Breast epithelium (tissue), 3 donors: ENCODE measurements around the gene CIT.

Experiments used
- CTCF ChIP-seq, 3 donors: fragments of 450-650 bp; IDR thresholded peaks; one replicate each; pipeline ENCODE4 v1.5.1; 2016 to 2017; ENCODE audit warnings: antibody characterized with exemption in 3 of 3, mild to moderate bottlenecking in 3 of 3, moderate library complexity in 3 of 3
- POLR2A ChIP-seq: fragments of 450-650 bp; IDR thresholded peaks from one replicate; pipeline ENCODE4 v1.6.1; 2016; ENCODE audit warnings: antibody characterized with exemption, mild to moderate bottlenecking, moderate library complexity
- POLR2AphosphoS5 ChIP-seq, 3 donors: sonication (generic); formaldehyde crosslinking; IDR thresholded peaks; one replicate each; pipeline ENCODE4 v1.6.1; 2017; ENCODE audit warnings: antibody characterized with exemption in 3 of 3

- no peak for TF ChIP-seq CTCF (IDR thresholded peaks at IDR 0.05)
- TF ChIP-seq POLR2A, result no peak
- TF ChIP-seq POLR2AphosphoS5 (IDR thresholded peaks at IDR 0.05), result no peak
These were observed 8.1 kb downstream of the CIT start for GRCh38 chr12:119868992-119869391.
